Right lobe of liver (tissue), 4 donors: Measurements from ENCODE around the gene DYSF.

ENCODE experiments used
- CTCF ChIP-seq, 4 donors: fragments of 200-600 bp in 3 of 4; fragments of 450-650 bp in 1 of 4; IDR thresholded peaks; one replicate each; pipeline versions ENCODE4 v1.5.1 to v1.8.0; 2016 to 2022; ENCODE audit warnings: antibody characterized with exemption in 4 of 4, mild to moderate bottlenecking in 2 of 4
- POLR2A ChIP-seq: fragments of 450-650 bp; IDR thresholded peaks from one replicate; pipeline ENCODE4 v1.6.1; 2017; ENCODE audit warnings: antibody characterized with exemption, mild to moderate bottlenecking
- donor health status: DM: no; HTN: no; CAD: no.
- donor health status: DM: no; HTN: no; CAD: no.
- donor health status: DM: no; HTN: yes; CAD: no.

GRCh38 chr2:71561441-71562267 lies 108.3 kb downstream of the DYSF start:
- TF ChIP-seq CTCF (IDR thresholded peaks at IDR 0.05): no peak
- TF ChIP-seq POLR2A: no peak
